ENCODE results near the gene PAK3. TPM values are rescaled to one million over a fixed set of nuclear protein-coding genes. Genes with fewer than 3 reads are reported as not detected.

The PAK3 gene
- polyA plus RNA-seq, 3 donors, result not detected

- Mint-ChIP-seq H3K27ac (no peak overlapping the region), H3K4me1 (no peaks in the 10 kb centered on the region), H3K4me3 (no peak overlapping the region), H3K9me3 (peaks cover 0 to 2% (median 0%) of the 10 kb centered on the region in 7 donors), H3K36me3 (no peaks in the 10 kb centered on the region), H3K27me3 (ENCODE audit: low read depth in 3 of 3) (peaks cover 0 to 1% (median 0%) of the 10 kb centered on the region in 3 donors)
- TF ChIP-seq CTCF (IDR thresholded peaks at IDR 0.05), result no peak
- Histone ChIP-seq H3K4me1 (ENCODE audit: control insufficient read depth in 1 of 2, insufficient read depth in 2 of 2, low read length in 2 of 2) (no peaks in the 10 kb centered on the region), H4K20me1 (ENCODE audit: insufficient read depth, low read length) (no peaks in the 10 kb centered on the region), H3K79me2 (ENCODE audit: insufficient read depth, low read length) (no peaks in the 10 kb centered on the region), H3K4me2 (replicated peaks; ENCODE audit: extremely low read depth, low read length, poor library complexity, severe bottlenecking) (no peak overlapping the region), H3K4me3 (replicated peaks in 1 of 3; ENCODE audit: low read depth in 2 of 3, low read length in 3 of 3) (no peak overlapping the region), H2AFZ (ENCODE audit: insufficient read depth, low read depth, low read length, poor library complexity, severe bottlenecking) (no peak overlapping the region), H3K27me3 (ENCODE audit: control insufficient read depth in 2 of 2, insufficient read depth in 2 of 2, low read length in 2 of 2) (peaks cover 0 to 9% of the 10 kb centered on the region in 2 donors), H3K9me3 (replicated peaks in 1 of 2; ENCODE audit: control insufficient read depth in 1 of 2, insufficient read depth in 1 of 2, low read length in 2 of 2) (no peaks in the 10 kb centered on the region), H3K27ac (ENCODE audit: low read depth in 1 of 2, low read length in 2 of 2) (no peak overlapping the region), H3K36me3 (replicated peaks in 1 of 2; ENCODE audit: control insufficient read depth in 1 of 2, insufficient read depth in 2 of 2, low read length in 2 of 2) (no peaks in the 10 kb centered on the region), H3K9ac (ENCODE audit: insufficient read depth, low read length, poor library complexity, severe bottlenecking) (no peak overlapping the region)
- intact Hi-C loops (cut with micrococcal nuclease), result no loop called here
- WGBS (ENCODE audit: insufficient coverage), result no CpG with 5 or more reads among the region's 3 CpGs
- DNase-seq, result no peak
Observed at GRCh38 chrX:111200327-111200726, 104.3 kb downstream of the PAK3 start.

GRCh38 chrX:111207851-111208250 is 111.9 kb downstream of the PAK3 start:
- Histone ChIP-seq H2AFZ (ENCODE audit: insufficient read depth, low read depth, low read length, poor library complexity, severe bottlenecking) (no peak overlapping the region), H3K9ac (ENCODE audit: insufficient read depth, low read length, poor library complexity, severe bottlenecking) (no peak overlapping the region), H3K27ac (ENCODE audit: low read depth in 1 of 2, low read length in 2 of 2) (no peak overlapping the region), H3K27me3 (ENCODE audit: control insufficient read depth in 2 of 2, insufficient read depth in 2 of 2, low read length in 2 of 2) (peaks cover 0 to 4% of the 10 kb centered on the region in 2 donors), H3K36me3 (replicated peaks in 1 of 2; ENCODE audit: control insufficient read depth in 1 of 2, insufficient read depth in 2 of 2, low read length in 2 of 2) (no peaks in the 10 kb centered on the region), H4K20me1 (ENCODE audit: insufficient read depth, low read length) (no peaks in the 10 kb centered on the region), H3K4me1 (ENCODE audit: control insufficient read depth in 1 of 2, insufficient read depth in 2 of 2, low read length in 2 of 2) (no peaks in the 10 kb centered on the region), H3K4me3 (replicated peaks in 1 of 3; ENCODE audit: low read depth in 2 of 3, low read length in 3 of 3) (no peak overlapping the region), H3K79me2 (ENCODE audit: insufficient read depth, low read length) (no peaks in the 10 kb centered on the region), H3K9me3 (replicated peaks in 1 of 2; ENCODE audit: control insufficient read depth in 1 of 2, insufficient read depth in 1 of 2, low read length in 2 of 2) (no peaks in the 10 kb centered on the region), H3K4me2 (replicated peaks; ENCODE audit: extremely low read depth, low read length, poor library complexity, severe bottlenecking) (no peak overlapping the region)
- H3K9me3 Mint-ChIP-seq, result no peaks in the 10 kb centered on the region
- WGBS (ENCODE audit: insufficient coverage), result no CpG with 5 or more reads among the region's 8 CpGs
- no peaks in the 10 kb centered on the region for H3K36me3 Mint-ChIP-seq
- peaks cover 0 to 15% (median 3%) of the 10 kb centered on the region in 3 donors for H3K27me3 Mint-ChIP-seq (ENCODE audit: low read depth in 3 of 3)
- intact Hi-C loops (cut with micrococcal nuclease), result no loop called here
- H3K27ac Mint-ChIP-seq, result no peak overlapping the region
- TF ChIP-seq CTCF (IDR thresholded peaks at IDR 0.05), result no peak
- H3K4me3 Mint-ChIP-seq, result no peak overlapping the region
- H3K4me1 Mint-ChIP-seq, result no peaks in the 10 kb centered on the region
- DNase-seq, result no peak
